GM19035 (cell line): ENCODE results near the gene RNF213.
"Not testable (repeated sequence)": the region's sequence is repeated elsewhere in the genome, so short reads cannot be mapped to it uniquely, and the experiment has no call there.

Source experiments
- ATAC-seq: cut with Tn5 transposase; IDR thresholded peaks from one replicate; pipeline ENCODE4 v1.9.1; 2021; ENCODE audit not compliant: unreplicated experiment

Gene RNF213

DNA sequence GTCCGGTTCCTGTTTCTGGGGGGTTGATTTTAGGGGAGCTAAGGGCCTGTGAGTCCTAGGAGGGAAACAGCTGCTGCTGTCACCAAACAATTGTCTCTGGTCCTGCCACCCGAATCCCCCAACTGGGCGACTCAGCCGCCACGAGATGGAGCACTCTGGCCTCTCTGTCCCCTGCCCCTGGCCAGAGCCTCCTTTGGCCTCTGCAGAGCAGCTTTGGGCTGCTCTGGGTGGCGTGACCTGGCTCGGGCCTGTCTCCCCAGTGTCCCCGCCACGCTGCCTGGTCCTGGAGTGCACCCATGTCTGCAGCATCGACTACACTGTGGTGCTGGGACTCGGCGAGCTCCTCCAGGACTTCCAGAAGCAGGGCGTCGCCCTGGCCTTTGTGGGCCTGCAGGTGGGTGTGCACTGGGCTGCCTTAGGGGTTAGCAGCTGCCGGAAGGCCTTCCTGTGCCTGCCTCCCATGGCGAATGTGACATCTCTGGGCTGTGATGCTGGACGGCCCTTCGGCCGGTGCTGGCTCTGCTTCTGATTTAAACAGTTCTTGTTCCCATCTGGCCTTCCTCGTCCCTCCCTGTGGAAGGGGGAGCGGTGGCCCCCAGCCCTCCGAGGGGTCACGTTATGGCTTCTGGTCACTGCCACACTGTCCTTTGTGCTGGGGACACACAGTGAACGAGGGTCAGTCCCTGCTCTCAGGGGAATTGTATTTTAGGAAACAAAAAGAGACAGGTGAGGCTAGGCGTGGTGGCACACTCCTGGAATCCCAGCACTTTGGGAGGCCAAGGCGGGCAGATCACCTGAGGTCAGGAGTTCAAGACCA, 11.6 kb upstream of the RNF213 start:
- no peak for ATAC-seq

DNA sequence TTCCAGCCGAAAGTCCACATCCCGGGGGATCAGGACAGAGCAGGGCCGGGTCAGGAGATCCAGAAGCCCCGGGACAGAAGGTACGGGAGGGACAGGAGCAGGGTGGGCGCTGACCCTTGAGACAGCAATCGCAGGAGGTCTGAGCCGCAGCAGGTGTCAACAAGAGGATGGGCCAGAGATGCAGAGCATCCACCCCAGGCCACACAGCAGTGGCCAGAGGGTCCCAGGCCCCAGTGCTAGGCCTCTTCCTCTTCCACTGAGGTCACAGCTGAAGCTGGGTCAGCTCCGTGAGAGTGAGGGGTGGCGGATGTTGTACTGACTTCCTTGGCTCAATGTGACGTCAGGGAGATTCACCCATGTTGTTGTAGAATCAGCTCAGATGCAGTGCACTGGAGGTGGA, 8.7 kb upstream of the RNF213 start:
- ATAC-seq, result no peak

DNA sequence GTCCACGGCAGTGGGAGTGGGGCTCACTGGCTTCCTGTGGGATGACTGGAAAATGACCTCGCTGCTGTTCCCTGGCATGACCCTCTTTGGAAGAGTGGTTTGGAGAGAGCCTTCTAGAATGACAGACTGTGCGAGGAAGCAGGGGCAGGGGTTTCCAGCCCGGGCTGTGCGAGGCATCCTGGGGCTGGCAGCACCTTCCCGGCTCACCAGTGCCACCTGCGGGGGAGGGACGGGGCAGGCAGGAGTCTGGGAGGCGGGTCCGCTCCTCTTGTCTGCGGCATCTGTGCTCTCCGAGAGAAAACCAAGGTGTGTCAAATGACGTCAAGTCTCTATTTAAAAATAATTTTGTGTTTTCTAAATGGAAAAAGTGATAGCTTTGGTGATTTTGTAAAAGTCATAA, 7.8 kb upstream of the RNF213 start:
- no peak for ATAC-seq

DNA sequence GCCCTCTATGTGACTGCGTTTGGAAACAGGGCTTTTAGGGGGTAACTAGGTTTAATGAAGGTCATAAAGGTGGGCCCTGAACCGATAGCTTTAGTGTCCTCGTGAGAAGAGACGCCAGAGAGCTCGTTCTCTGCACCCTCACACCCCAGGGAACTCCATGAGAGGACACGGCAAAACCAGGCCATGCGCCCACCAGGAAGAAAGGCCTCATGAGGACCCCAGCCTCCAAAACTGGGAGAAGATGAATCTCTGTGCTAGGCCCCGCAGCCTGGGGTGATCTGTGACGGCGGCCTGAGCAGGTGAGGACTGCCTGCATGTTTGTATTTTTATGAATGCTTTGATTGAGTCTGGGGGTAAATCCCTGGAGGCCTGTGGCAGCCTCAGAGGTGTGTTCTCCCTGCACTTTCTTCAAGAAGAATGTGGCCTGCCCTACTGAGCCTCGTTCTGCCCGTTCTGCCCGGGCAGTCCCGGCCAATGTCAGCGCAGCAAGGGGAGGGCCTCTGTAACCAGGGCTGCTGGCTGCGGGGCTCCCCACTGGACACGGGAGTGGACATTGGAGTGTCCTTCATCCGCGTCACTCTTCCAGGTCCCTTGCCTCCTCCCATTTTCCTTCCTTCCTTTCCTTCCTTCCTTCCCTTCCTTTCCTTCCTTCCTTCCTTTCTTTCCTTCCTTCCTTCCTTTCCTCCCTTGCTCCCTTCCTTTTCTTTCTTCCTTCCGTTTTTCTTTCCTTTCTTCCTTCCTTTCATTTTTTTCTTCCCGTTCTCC, 6.8 kb upstream of the RNF213 start:
- no peak for ATAC-seq

DNA sequence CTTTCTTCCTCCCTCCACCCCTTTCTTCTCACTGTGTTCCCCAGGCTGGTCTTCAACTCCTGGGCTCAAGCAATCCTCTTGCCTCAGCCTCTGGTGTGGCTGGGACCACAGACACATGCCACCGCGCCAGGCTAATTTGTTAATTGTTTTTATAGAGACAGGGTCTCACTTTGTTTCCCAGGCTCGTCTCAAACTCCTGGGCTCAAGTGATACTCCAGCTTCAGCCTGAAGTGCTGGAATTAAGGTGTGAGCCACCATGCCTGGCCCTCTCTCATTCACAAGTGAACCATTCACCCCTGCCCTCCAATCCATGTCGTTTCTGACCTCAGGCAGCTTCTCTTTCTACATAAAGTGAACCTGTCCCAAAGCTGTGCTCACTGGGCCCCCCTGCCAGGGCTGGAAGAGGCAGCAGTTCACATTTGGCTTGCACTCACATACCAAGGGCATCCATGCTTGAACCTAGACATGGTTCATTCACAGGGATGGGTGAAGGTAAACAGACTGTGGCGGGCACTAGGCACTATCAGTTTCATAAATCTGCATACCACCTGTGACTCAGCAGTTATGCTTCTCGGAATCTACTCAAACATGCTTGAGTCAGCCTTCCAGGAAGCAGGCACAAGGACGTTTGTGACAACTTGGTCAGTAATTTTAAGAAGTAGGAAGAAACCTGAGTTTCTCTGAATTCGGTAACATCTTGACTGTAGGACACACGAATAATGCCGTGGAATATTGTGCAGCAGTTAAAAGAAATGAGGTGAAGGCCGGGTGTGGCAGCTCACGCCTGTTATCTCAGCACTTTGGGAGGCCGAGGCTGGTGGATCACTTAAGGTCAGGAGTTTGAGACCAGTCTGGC, 6.0 kb upstream of the RNF213 start:
- ATAC-seq, result peak; percentile 57

DNA sequence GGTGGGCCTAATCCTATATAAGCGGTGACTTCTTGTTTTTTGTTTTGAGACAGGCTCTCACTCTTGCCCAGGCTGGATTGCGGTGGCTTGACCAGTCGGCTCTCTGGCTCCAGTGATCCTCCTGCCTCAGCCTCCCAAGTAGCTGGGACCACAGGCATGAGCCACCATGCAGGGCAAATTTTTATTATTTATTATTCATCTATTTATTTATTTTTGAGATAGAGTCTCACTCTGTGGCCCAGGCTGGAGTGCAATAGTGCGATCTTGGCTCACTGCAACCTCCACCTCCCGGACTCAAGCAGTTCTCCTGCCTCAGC, 4.7 kb upstream of the RNF213 start:
- ATAC-seq, result no peak

DNA sequence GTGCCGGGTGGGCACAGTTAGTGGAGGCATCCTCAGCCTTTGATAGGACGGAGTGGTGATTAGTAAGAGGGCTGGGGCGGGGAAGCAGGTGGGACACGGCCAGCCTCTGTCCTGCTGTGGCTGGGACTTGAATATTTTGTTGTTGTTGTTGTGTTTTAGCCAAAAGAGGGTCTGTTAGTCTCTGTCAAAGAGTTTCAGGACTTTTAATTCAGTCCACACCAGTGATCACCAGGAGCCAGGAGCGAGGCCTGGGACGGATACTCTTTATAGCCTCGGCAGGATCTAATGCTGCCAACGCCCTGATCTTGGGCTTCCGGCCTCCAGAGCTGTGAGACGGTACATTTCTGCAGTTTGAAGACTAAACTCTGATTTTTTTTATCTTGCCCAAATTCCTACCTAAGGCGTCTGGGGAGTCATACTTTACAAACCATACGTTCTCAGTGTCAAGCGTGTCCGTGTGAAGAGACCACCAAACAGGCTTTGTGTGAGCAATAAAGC, 2.9 kb upstream of the RNF213 start:
- ATAC-seq, result no peak

DNA sequence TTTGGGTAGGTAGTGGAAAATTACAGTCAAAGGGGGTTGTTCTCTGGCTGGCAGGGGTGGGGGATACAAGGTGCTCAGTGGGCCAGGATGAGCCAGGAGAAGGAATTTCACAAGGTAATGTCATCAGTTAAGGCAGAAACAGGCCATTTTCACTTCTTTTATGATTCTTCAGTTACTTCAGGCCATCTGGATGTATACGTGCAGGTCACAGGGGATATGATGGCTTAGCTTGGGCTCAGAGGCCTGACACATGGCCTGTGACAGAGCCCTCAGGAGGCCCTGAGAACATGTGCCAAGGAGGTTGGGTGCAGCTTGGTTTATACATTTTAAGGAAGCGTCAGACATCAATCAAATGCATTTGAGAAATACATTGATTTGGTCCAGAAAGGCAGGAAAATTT, 2.4 kb upstream of the RNF213 start:
- ATAC-seq, result not testable (repeated sequence)

DNA sequence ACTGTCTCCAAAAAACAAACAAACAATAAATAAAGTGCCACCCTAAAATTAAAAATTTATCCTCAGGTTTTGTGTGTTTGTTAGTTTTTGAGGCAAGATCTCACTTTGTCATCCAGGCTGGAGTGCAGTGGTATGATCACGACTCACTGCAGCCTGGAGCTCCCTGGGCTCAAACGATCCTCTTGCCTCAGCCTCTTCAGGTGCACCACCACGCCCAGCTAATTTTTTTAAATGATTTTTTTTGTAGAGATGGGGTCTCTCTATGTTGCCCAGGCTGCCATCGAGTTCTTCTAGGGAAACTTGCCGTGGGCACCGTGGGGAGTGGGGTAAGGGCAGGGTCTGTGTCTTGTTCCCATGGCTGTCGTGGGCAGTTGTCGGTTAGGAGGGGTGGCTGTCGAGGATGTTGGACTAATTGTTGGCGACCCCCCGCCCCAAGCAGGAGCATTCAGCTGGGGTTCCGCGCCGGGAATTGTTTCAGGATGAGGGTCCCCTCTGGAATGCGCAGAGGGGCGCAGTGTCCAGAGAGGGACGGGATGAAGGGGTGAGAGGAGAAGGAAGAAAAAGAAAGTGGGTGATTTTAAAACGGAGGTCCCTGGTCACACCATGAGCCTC, 1.1 kb upstream of the RNF213 start:
- no peak for ATAC-seq

DNA sequence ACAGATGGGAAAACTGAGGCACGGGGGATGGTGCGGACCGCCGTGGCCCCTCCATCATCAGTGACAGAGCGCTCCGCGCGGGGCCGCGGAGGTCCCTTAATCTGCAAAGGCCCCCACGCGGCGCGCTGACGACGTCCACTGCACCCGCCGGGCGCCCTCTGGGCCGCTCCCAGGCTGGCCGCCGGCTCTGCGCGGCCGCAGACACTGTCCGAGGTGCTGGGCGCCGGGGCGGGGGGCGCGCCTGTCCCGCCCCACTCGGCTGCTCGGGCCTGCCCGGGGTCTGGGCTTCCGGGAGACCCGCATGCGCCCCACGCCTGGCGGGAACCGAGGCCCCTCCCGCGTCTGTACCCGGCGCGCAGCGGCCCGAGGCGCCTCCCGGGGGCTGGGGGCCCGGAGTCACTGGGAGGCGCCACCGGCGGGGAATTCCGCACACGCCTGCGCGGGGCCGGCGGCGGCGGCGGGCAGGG, 550 bp upstream of the RNF213 start:
- ATAC-seq, result peak; percentile 35

DNA sequence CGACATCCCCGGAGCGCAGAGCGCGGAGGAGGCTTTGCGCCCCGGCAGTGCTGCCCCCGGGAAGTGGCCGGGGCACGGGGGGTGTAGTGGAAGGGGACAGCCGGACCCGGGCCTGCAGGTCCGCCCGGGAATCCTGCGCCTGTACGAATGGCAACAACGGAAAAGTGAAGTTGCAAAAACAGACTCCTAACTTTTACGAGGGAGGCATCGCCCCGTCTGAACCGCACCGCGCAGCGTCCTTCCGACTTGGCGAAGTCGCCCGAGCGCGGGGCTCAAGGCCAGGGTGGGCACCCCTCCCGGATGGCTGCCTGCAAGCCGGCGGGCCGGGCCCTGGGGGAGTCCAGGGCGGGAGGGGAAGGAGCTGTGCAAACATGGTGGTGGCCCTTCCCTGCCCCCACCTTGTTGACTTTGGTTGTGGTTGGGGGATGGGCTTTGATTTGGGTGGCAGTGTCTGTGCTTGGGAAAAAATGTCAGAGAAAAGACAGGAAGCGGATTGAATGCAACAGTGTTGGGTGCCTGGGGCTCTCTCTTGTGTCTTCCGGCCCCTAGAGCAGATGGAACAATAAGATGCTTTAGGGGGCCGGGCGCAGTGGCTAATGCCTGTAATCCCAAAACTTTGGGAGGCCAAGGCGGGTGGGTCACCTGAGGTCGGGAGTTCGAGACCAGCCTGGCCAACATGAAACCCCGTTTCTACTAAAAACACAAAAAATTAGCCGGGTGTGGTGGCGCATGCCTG, 675 bp downstream of the RNF213 start:
- ATAC-seq, result no peak

DNA sequence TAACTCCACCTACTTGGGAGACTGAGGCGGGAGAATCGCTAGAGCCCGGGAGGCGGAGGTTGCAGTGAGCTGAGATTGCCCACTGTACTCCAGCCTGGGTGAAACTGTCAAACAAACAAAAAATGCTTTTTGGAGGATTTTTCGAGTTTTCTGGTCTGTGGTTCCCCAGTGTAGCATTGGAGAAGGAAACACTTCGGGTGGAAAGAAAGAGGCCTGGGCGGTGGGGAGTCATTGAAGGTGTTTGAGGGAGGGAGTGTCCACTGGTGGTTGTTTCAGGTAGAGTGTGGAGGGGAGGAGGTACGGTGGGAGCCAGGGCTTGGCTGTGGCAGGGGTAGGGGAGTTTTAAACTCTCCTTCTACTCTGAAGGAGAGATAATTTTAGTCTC, 1.2 kb downstream of the RNF213 start:
- ATAC-seq, result no peak

DNA sequence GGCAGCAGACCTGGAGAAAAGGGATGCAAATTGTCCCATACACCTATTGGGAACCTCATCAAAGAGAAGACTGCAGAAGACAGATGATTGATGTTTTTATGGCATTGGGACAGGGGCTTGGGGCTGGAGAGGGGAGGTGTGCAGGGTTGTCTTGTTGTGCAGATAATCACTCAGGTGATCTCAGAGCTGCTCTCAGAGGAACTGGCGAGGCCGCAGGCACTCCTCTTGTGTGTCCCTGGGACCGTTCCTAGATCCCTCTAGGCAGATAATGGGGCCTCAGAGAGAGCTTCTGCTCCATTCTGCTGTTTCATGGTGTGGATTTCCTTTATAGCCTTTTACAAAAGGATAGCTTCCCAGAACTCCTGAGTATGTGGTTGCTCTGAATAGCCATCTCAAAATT, 1.6 kb downstream of the RNF213 start:
- ATAC-seq, result no peak

DNA sequence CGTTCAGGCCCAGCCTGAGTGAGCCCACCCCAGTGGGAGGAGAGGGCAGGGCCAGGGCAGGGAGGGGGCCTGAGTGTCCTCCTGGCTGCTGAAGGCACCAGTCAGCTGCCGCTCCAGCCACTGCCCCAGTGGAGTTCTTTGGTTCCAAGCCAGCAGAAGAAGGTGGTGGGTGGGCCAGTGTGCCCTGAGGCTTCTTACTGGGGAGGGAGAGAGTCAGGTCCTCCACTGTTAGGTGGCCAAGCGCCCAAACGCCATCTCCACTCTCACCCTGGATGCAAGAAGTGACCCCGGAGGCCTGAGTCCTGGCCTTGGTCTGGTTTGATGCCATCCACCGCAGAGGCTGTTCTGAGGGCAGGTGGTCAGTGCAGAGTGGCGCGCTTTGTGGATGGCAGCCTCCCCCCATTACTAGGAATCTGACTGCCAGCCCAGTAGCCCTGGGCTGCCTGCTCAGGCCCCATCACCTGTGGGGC, 2.2 kb downstream of the RNF213 start:
- ATAC-seq, result no peak

DNA sequence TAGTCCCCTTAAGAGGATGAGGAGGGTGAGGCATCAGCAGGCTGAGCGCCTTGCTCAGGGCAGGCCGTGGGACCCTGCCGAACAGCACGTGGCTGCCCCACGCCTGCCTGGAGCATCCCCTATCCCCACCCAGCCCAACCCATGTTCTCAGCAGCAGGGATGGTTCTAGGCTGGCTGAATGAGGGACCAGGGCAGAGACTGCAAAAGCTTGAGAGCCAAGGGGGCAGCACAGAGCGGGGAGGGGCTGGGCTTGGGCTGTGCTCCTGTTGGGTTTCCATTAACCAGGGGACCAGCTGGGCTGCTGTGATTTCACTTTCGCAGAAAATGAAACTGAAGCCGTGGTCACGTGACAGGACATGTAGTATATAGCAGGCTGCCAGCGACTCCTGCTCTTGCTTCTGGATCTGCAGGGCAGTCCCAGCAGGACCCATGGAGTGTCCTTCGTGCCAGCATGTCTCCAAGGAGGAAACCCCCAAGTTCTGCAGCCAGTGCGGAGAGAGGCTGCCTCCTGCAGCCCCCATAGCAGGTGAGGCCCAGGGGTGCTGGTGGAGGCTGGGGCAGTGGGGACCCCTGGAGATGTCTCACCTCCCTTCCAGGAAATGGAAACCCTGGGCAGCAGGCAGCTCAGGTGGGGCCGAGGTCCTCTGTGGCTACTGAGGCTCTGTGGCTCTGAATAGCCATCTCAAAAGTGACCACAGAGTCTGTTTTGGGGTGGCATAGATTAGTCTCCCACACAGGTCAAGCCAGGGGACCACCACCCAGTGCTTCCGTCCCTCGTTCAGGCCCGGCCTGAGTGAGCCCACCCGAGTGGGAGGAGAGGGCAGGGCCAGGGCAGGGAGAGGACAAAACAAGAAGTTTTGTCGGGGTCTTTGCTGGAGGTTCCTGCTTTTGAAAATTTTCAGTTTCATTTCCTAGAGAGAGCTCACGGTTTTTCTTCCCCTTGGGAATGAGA, 2.9 kb downstream of the RNF213 start:
- ATAC-seq, result peak; percentile 35

DNA sequence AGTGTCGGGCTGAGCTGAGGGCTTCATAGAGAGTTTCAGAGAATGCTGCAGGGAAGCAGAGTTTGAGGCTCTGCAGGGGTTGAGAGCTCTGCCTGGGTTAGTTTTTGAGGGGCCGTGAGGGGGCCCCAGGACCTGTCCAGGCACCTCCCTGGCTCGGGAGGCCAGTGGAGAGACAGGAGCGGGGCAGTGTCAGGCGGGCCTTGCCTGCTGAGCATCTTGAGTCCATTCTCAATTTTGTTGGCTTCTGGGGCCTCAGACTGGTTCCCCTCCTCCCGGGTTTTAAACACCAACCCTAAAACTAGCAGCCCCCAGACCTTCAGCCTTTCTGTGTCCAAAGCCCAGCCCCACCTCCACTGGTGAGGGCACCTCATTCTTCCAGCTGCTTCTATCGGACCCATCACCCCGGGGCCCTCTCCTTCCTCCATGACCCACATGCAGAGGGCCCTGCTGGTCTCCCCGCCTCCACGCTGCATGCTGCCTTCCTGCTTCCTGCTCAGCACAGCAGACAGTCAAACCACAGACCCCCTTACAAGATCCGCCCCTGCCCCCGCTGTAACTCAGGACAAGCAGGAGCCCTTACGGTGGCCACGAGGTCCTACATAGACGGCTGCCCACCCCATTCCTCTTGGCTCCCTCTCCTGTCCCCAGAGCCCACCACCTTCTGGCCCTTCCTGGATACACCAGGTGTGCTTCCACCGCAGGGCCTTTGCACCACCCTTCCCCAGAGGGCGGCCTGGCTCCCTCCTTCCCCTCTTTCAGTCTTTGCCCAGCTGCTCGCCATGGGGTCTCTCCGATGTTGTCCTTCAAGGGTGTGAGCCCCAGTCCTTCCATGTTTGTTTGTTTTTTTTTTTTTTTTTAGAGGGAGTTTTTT, 3.8 kb downstream of the RNF213 start:
- ATAC-seq, result no peak

DNA sequence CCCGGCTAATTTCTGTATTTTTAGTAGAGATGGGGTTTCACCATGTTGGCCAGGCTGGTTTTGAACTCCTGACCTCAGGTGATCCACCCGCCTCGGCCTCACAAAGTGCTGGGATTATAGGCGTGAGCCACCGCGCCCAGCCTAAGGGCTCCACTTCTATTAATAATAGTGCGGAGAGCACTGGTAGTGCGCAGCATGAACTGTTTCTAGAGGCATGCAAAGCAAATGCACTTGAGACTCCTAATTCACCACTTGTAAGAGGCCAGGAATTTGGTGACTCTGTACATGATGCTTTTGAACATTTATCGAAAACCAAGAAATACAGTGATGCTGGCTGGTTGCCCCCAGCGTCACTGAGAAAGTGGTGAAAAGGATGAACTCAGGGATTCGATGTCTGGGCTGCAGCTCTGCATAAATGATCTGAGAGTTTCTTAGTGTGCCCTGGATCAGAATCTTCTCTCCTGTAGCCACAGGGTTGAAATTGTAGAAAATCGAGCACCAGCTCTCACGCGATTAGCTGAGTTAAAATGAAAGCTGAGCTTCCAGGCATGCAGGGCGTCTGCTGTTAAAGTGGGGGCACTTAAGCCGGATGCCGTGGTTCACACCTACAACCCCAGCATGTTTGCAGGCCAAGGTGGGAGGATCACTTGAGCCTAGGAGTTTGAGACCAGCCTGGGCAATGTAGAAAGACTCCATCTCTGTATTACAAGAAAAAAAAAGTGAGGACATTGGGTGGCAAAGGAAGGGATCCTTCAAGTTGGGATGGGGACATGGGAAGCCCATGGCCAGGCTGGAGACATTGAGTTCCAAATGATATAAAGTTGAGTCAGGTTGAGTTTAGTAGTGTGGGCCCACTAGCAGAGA, 4.8 kb downstream of the RNF213 start:
- ATAC-seq, result no peak
